Measurements from ENCODE around the gene KDELR1.

DNA sequence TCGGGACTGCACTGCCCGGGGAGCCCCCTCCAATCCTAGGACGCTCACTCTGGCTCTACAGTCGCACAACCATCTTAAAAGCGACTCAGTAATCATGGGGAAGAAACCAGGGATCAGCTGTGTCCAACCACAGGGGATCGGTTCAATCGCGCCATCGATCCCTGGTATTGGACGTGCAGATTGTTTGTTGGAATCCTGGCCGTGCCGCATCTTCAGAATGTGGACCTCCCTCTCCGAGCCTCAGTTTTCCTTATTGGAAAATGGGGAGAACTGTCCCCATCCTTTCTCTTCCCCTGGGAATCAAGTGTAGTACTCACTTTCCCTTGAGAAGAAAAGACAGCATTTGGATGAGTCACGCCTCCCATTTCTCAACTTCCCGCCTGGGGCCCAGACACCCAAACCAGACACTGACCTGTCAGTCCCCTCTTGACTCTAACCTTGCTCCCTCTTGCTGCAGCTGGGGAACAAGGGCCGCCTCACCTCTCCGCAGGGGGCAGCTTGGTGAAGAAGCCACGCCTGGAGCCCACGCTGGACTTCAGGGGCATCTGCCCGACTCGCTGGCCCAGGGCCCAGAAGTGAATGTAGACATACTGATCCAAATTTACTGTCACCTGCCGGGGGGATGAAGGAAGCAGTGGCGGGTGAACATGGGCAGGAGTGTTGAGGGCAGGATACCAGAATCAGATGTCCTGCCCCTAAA, 48.4 kb downstream of the KDELR1 start:
- TF ChIP-seq, protein P1, sequence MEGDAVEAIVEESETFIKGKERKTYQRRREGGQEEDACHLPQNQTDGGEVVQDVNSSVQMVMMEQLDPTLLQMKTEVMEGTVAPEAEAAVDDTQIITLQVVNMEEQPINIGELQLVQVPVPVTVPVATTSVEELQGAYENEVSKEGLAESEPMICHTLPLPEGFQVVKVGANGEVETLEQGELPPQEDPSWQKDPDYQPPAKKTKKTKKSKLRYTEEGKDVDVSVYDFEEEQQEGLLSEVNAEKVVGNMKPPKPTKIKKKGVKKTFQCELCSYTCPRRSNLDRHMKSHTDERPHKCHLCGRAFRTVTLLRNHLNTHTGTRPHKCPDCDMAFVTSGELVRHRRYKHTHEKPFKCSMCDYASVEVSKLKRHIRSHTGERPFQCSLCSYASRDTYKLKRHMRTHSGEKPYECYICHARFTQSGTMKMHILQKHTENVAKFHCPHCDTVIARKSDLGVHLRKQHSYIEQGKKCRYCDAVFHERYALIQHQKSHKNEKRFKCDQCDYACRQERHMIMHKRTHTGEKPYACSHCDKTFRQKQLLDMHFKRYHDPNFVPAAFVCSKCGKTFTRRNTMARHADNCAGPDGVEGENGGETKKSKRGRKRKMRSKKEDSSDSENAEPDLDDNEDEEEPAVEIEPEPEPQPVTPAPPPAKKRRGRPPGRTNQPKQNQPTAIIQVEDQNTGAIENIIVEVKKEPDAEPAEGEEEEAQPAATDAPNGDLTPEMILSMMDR (conservative IDR thresholded peaks at IDR 0.05; ENCODE audit: low read depth, low read length): no peak
- TF ChIP-seq EZH2 (IDR thresholded peaks at IDR 0.05; ENCODE audit: borderline replicate concordance, low read depth, low read length, poor library complexity, severe bottlenecking): no peak
